Middle frontal gyrus (tissue), 1 donor: Measurements from ENCODE around the gene RMND5B.
"Not testable (repeated sequence)": the region's sequence is repeated elsewhere in the genome, so short reads cannot be mapped to it uniquely, and the experiment has no call there.

Source experiments
- DNase-seq: peaks from one replicate; pipeline ENCODE4 v3.0.0-alpha.2; 2015; ENCODE audit warnings: low spot score; ENCODE audit errors: extremely low spot score

The RMND5B gene

GRCh38 chr5:178130234-178130575 lies 609 bp upstream of the RMND5B start:
- DNase-seq, result not testable (repeated sequence)

- no peak for DNase-seq
These were observed 707 bp downstream of the RMND5B start for GRCh38 chr5:178131446-178131996.

GRCh38 chr5:178136990-178137389 lies 6.2 kb downstream of the RMND5B start:
- DNase-seq, result no peak

GRCh38 chr5:178137991-178138390 lies 7.2 kb downstream of the RMND5B start:
- DNase-seq, result no peak

- DNase-seq, result no peak
These were observed 10.7 kb downstream of the RMND5B start for GRCh38 chr5:178141550-178141949.

GRCh38 chr5:178142642-178143041 lies 11.8 kb downstream of the RMND5B start:
- DNase-seq, result no peak

- DNase-seq, result no peak
These were observed 12.4 kb downstream of the RMND5B start for GRCh38 chr5:178143246-178143645.

- no peak for DNase-seq
These were observed 13.1 kb downstream of the RMND5B start for GRCh38 chr5:178143901-178144300.

GRCh38 chr5:178145965-178146820 lies 15.4 kb downstream of the RMND5B start:
- DNase-seq, result no peak

GRCh38 chr5:178147406-178147805 lies 16.6 kb downstream of the RMND5B start:
- DNase-seq, result no peak

- DNase-seq, result peak; percentile 18
These were observed 18.6 kb downstream of the RMND5B start for GRCh38 chr5:178149199-178149932.

GRCh38 chr5:178150977-178151734 lies 20.3 kb downstream of the RMND5B start:
- DNase-seq, result no peak

- DNase-seq, result no peak
These were observed 22.0 kb downstream of the RMND5B start for GRCh38 chr5:178152491-178153444.

- DNase-seq, result peak; percentile 98
These were observed 22.9 kb downstream of the RMND5B start, which contains the start of gene NHP2 for GRCh38 chr5:178153530-178154340. Gene NHP2 (minus strand): TSS chr5:178153885. CDS start chr5:178153817, 68 bp downstream.

- no peak for DNase-seq
These were observed 24.3 kb downstream of the RMND5B start for GRCh38 chr5:178155065-178155464.

GRCh38 chr5:178160176-178160575 lies 29.4 kb downstream of the RMND5B start:
- no peak for DNase-seq

- DNase-seq, result no peak
These were observed 31.7 kb downstream of the RMND5B start for GRCh38 chr5:178162481-178162880.

- peak; percentile 60 for DNase-seq
These were observed 33.2 kb downstream of the RMND5B start for GRCh38 chr5:178163772-178164735.
